ENCODE measurements around the gene CATSPERE.

DNA sequence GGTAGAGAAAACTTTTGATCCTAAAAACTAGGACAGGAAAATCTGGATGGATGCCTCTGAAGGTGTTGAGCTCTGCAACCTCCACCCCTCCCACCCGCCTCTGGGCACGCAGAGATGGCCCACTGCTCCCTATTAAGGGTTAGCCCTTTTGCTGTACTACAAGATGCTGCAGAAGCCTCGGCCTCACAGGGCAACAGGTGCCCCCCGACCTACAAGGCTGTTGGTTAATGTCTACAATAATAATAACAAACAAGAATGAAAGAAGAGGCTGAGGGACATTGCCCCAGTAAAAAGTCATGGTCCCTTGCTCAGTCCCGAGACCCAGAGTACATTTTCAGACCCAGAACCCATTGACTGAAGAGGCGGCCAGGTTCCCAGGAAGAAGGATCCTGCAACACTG, 184.3 kb downstream of the CATSPERE start:
- TF ChIP-seq SMARCA4 (IDR thresholded peaks at IDR 0.05) (no peak), CTCF (IDR thresholded peaks at IDR 0.05 in 2 of 3, conservative IDR thresholded peaks at IDR 0.05 in 1 of 3; ENCODE audit: insufficient read depth in 2 of 3, low read depth in 1 of 3, low read length in 3 of 3) (no peak), GATA2 (CRISPR knock-in tag; IDR thresholded peaks at IDR 0.05) (no peak), NCOR1 (IDR thresholded peaks at IDR 0.05) (no peak), MEF2A (IDR thresholded peaks at IDR 0.05; ENCODE audit: control insufficient read depth, low read depth, low read length) (no peak)
- TF ChIP-seq, protein P1, sequence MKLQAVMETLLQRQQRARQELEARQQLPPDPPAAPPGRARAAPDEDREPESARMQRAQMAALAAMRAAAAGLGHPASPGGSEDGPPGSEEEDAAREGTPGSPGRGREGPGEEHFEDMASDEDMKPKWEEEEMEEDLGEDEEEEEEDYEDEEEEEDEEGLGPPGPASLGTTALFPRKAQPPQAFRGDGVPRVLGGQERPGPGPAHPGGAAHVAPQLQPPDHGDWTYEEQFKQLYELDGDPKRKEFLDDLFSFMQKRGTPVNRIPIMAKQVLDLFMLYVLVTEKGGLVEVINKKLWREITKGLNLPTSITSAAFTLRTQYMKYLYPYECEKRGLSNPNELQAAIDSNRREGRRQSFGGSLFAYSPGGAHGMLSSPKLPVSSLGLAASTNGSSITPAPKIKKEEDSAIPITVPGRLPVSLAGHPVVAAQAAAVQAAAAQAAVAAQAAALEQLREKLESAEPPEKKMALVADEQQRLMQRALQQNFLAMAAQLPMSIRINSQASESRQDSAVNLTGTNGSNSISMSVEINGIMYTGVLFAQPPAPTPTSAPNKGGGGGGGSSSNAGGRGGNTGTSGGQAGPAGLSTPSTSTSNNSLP (IDR thresholded peaks at IDR 0.05; ENCODE audit: borderline replicate concordance, low read depth, low read length), result no peak
- TF ChIP-seq, protein P2, sequence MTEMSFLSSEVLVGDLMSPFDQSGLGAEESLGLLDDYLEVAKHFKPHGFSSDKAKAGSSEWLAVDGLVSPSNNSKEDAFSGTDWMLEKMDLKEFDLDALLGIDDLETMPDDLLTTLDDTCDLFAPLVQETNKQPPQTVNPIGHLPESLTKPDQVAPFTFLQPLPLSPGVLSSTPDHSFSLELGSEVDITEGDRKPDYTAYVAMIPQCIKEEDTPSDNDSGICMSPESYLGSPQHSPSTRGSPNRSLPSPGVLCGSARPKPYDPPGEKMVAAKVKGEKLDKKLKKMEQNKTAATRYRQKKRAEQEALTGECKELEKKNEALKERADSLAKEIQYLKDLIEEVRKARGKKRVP (CRISPR knock-in tag; IDR thresholded peaks at IDR 0.05), result no peak
- TF ChIP-seq, protein P3, sequence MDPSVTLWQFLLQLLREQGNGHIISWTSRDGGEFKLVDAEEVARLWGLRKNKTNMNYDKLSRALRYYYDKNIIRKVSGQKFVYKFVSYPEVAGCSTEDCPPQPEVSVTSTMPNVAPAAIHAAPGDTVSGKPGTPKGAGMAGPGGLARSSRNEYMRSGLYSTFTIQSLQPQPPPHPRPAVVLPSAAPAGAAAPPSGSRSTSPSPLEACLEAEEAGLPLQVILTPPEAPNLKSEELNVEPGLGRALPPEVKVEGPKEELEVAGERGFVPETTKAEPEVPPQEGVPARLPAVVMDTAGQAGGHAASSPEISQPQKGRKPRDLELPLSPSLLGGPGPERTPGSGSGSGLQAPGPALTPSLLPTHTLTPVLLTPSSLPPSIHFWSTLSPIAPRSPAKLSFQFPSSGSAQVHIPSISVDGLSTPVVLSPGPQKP (CRISPR knock-in tag; IDR thresholded peaks at IDR 0.05), result no peak
